GM21367 (cell line): ENCODE data around the gene SIX1.

Experiments
- ATAC-seq: cut with Tn5 transposase; IDR thresholded peaks from one replicate; pipeline ENCODE4 v1.9.1; 2021; ENCODE audit not compliant: unreplicated experiment

The SIX1 gene

GRCh38 chr14:60643141-60643462 lies 6.2 kb downstream of the SIX1 start:
- no peak for ATAC-seq

GRCh38 chr14:60642270-60643140 lies 6.8 kb downstream of the SIX1 start:
- ATAC-seq: no peak

- no peak for ATAC-seq
These were observed 7.5 kb downstream of the SIX1 start for GRCh38 chr14:60641742-60642269.

- ATAC-seq: no peak
These were observed 8.2 kb downstream of the SIX1 start for GRCh38 chr14:60640859-60641741.

GRCh38 chr14:60639674-60640073 lies 9.6 kb downstream of the SIX1 start:
- no peak for ATAC-seq

- ATAC-seq: no peak
These were observed 11.6 kb downstream of the SIX1 start for GRCh38 chr14:60637479-60638315.

GRCh38 chr14:60636879-60637478 lies 12.3 kb downstream of the SIX1 start:
- no peak for ATAC-seq

- no peak for ATAC-seq
These were observed 15.1 kb downstream of the SIX1 start for GRCh38 chr14:60634153-60634552.

GRCh38 chr14:60632777-60633176 lies 16.5 kb downstream of the SIX1 start:
- ATAC-seq: no peak

GRCh38 chr14:60632257-60632656 lies 17.0 kb downstream of the SIX1 start:
- no peak for ATAC-seq

GRCh38 chr14:60631842-60632241 lies 17.4 kb downstream of the SIX1 start:
- no peak for ATAC-seq

- ATAC-seq: no peak
These were observed 19.1 kb downstream of the SIX1 start for GRCh38 chr14:60630129-60630528.

- ATAC-seq: no peak
These were observed 20.4 kb downstream of the SIX1 start for GRCh38 chr14:60628892-60629291.

GRCh38 chr14:60622917-60623257 lies 26.4 kb downstream of the SIX1 start:
- no peak for ATAC-seq

GRCh38 chr14:60622210-60622916 lies 26.9 kb downstream of the SIX1 start:
- ATAC-seq: no peak

- no peak for ATAC-seq
These were observed 27.9 kb downstream of the SIX1 start for GRCh38 chr14:60621386-60621785.

GRCh38 chr14:60618241-60618640 lies 31.0 kb downstream of the SIX1 start:
- no peak for ATAC-seq

GRCh38 chr14:60616461-60616959 lies 32.8 kb downstream of the SIX1 start:
- no peak for ATAC-seq

GRCh38 chr14:60602291-60602690 lies 47.0 kb downstream of the SIX1 start:
- ATAC-seq: no peak

- no peak for ATAC-seq
These were observed 49.5 kb downstream of the SIX1 start for GRCh38 chr14:60599727-60600126.
